Measurements from ENCODE around the gene DFFB.

The DFFB gene

DNA sequence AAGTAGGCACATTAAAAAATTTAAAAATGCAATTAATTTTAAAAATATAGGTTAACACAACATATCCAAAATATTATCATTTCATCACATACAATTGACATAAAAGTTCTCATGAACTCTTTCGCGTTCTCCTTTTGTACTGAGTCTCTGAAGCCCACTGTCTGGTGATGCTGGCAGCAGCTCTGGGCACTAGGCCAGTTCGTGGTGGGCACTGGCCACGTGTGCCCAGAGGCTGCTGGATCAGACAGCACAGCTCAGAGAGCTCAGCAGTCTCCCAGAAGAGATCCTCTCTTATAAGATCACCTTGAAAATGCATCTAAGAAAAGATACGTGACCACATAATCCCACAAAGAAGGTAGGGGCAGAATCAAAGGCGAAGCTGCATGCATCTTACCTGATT lies 10.2 kb upstream of the DFFB start:
- DNase-seq (ENCODE audit: low read depth, low spot score) = no peak
- ChIA-PET CTCF (interaction anchor here (1.8 kb wide), 1 partner anchor 9 kb away, joined by 6 read pairs; no protein-coding TSS in a partner anchor), POLR2A (no interaction called here)
- TF ChIP-seq, protein P1, sequence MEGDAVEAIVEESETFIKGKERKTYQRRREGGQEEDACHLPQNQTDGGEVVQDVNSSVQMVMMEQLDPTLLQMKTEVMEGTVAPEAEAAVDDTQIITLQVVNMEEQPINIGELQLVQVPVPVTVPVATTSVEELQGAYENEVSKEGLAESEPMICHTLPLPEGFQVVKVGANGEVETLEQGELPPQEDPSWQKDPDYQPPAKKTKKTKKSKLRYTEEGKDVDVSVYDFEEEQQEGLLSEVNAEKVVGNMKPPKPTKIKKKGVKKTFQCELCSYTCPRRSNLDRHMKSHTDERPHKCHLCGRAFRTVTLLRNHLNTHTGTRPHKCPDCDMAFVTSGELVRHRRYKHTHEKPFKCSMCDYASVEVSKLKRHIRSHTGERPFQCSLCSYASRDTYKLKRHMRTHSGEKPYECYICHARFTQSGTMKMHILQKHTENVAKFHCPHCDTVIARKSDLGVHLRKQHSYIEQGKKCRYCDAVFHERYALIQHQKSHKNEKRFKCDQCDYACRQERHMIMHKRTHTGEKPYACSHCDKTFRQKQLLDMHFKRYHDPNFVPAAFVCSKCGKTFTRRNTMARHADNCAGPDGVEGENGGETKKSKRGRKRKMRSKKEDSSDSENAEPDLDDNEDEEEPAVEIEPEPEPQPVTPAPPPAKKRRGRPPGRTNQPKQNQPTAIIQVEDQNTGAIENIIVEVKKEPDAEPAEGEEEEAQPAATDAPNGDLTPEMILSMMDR (IDR thresholded peaks at IDR 0.05; ENCODE audit: insufficient read depth, low read length, missing control alignments) = no peak
- H3K4me3 ChIP-seq (ENCODE audit: low read depth, low read length) = no peak overlapping the region

DNA sequence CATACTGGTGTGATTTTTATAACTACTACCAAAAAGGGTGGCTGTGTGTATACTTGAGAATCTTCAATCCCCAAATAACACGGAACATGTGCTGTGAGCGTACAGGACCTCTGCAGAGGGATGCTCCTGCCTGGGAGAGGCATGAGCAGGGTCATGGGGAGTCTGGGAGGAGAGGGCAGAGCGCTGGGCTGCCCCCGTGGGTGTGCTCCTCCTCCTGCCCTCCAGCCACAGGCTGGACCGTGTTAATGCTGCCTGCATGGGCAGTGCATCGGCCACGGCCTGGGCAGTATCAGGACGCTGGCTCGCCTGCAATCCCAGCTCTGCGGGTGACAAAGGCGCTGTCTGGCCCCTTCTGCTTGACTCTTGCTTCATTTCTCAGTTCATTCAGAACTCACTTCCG lies 6.4 kb upstream of the DFFB start:
- TF ChIP-seq, protein P1 (IDR thresholded peaks at IDR 0.05; ENCODE audit: insufficient read depth, low read length, missing control alignments) = no peak
- ChIA-PET CTCF (no interaction called here), POLR2A (no interaction called here)
- no peak overlapping the region for H3K4me3 ChIP-seq (ENCODE audit: low read depth, low read length)
- DNase-seq (ENCODE audit: low read depth, low spot score) = no peak

DNA sequence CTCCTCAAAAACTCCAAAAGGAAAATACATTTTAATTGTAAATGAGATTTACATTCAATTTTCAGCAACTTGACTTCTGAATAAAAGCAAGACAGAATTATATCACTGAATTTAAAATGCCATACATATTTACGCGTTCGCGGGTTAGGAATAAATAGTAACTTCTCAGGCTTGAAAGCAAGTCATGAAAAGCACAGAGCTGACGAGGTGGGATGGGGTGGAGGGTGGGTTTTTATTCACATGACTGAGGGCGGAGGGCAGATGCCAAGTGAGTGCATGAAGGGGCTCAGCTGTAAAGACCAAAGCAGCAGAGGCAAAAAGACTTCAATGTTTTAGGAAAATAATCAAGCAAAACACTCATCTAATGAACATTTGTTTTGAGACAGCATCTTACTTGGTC lies 6.0 kb upstream of the DFFB start:
- DNase-seq (ENCODE audit: low read depth, low spot score) = no peak
- POLR2A ChIA-PET = no interaction called here
- CTCF ChIA-PET = no interaction called here
- TF ChIP-seq, protein P1 (IDR thresholded peaks at IDR 0.05; ENCODE audit: insufficient read depth, low read length, missing control alignments) = no peak
- H3K4me3 ChIP-seq (ENCODE audit: low read depth, low read length) = no peak overlapping the region

DNA sequence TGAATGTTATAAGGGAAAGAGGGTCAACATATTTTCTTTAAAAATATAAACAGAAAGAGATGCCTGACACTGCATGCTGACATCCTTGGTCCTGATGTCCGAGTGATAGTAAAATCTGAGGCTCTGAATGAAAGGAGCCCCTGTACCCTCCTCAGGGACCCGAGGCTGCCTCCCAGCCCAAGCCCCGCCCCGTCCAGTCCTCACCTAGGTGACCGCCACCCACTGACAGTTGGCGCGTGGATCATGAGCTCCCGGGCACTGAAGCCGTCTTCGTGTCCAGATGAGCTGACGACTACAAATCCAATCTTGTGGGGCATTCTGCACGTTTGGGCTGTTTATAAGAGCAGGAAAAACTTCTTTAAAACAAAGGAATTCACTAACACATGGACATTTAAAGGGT lies 5.2 kb upstream of the DFFB start:
- ChIA-PET POLR2A (no interaction called here), CTCF (no interaction called here)
- DNase-seq (ENCODE audit: low read depth, low spot score) = no peak
- TF ChIP-seq, protein P1 (IDR thresholded peaks at IDR 0.05; ENCODE audit: insufficient read depth, low read length, missing control alignments) = no peak
- no peak overlapping the region for H3K4me3 ChIP-seq (ENCODE audit: low read depth, low read length)

DNA sequence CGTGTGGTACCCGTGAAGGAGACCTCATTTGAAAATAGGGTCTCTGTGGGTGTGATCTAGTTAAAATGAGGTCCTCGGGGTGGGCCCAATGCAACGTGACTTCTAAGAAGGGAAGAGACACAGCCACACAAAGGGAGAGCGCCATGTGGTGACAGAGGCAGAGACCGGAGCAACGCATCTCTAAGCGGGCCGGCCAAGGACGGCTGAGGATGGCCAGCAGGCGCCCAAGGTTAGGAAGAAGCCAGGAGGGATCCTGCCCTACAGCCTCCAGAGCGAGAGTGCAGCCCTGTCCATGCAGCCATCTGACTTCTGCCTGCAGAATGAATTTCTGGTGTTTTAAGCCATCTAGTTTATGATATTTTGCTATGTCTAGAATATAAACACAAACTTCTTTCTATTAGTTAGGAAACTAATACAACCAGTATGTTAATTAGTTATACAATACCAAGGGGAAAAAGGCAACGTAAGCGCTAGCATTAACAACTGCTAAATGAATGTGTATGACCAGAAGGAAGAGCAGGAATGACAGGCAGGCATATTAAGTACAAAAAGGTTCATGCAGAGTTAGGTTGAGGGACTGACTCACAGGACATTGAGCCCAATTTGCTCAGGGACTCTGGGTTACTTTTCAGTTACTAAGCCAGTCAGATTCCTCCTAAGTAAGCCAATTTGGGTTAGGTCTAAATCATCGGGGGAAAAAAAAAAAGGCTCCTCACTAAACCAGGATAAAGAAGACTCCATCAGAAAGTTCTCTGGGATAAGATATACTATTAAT lies 4.4 kb upstream of the DFFB start:
- TF ChIP-seq, protein P1 (IDR thresholded peaks at IDR 0.05; ENCODE audit: insufficient read depth, low read length, missing control alignments) = no peak

DNA sequence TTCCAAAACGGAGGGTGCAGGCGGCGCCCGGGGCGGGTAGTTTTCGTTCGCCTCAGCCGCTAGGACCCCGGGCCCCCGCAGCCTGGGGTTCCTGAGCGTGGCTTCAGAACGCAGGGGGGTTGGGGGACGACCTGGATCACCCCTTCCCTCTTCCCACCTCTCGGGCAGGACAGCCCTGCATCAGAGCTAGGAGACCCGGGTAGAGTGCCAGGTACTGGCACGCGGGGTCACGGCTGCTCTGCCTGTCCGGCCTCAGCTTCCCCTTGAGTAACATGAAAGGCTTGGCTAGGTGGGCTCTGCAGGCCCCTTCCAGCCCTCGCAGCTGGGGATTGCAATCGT lies 484 bp downstream of the DFFB start:
- TF ChIP-seq, protein P1 (IDR thresholded peaks at IDR 0.05; ENCODE audit: insufficient read depth, low read length, missing control alignments) = no peak
- ChIA-PET POLR2A (no interaction called here), CTCF (interaction anchor here (1.0 to 3.1 kb wide), 5 partner anchors 11 to 61 kb away, joined by 3 to 15 read pairs (median 4); partner anchors contain the start of gene LRRC47)
- no peak for DNase-seq (ENCODE audit: low read depth, low spot score)
- H3K4me3 ChIP-seq (ENCODE audit: low read depth, low read length) = peak overlapping the region; percentile 98

More for the DNA sequence above, 4.4 kb upstream of the DFFB start:
- H3K4me3 ChIP-seq (ENCODE audit: low read depth, low read length) = no peak overlapping the region
- no peak for DNase-seq (ENCODE audit: low read depth, low spot score)
- POLR2A ChIA-PET = no interaction called here
- CTCF ChIA-PET = no interaction called here
